HFFc6 (cell line): Measurements from ENCODE around the gene PPP2R5E. TPM values are rescaled to one million over a fixed set of nuclear protein-coding genes. Genes with fewer than 3 reads are reported as not detected.
A peak's percentile ranks its signal among the peaks of the same experiment; 100 is the strongest.

Experiments used
- DNase-seq: peaks from one replicate; pipeline ENCODE4 v3.0.0-alpha.2; 2018
- H3K27ac Mint-ChIP-seq: 2 replicates; pipeline ENCODE4 v1.8.0; 2020; ENCODE audit warnings: mild to moderate bottlenecking, mixed read lengths
- H3K27me3 Mint-ChIP-seq: 2 replicates; pipeline ENCODE4 v1.8.0; 2021; ENCODE audit warnings: mild to moderate bottlenecking, moderate library complexity, mixed read lengths; ENCODE audit not compliant: insufficient read depth
- H3K36me3 Mint-ChIP-seq: 2 replicates; pipeline ENCODE4 v1.8.0; 2021; ENCODE audit warnings: low read depth, mixed read lengths
- H3K4me1 Mint-ChIP-seq: 2 replicates; pipeline ENCODE4 v1.8.0; 2020; ENCODE audit warnings: low read depth, mixed read lengths
- H3K4me3 Mint-ChIP-seq: 2 replicates; pipeline ENCODE4 v1.8.0; 2020; ENCODE audit warnings: mild to moderate bottlenecking, moderate library complexity, mixed read lengths
- H3K9me3 Mint-ChIP-seq: 2 replicates; pipeline ENCODE4 v1.8.0; 2020; ENCODE audit warnings: mild to moderate bottlenecking, mixed read lengths
- total RNA-seq, 6 experiments: library from RNA; stranded (reverse); fragmentation: NEBNext Ultra II Directional; extraction: Animal tissue kit (Norgen Biotek cat#: 25700); gene quantifications; 2 replicates in 1 of 6; 3 replicates in 5 of 6; pipeline ENCODE4 v1.2.3, GENCODE V29; 2021
- TF ChIP-seq, protein P1 (sequence below): fragments of 200-600 bp; sonication (generic); IDR thresholded peaks from 2 replicates; pipeline ENCODE4 v1.5.0; 2021; ENCODE audit warnings: antibody characterized with exemption, mild to moderate bottlenecking

PPP2R5E gene
- total RNA-seq, 6 experiments from 2014 or later: 50.1 to 56.8 (median 54.3) TPM

DNA sequence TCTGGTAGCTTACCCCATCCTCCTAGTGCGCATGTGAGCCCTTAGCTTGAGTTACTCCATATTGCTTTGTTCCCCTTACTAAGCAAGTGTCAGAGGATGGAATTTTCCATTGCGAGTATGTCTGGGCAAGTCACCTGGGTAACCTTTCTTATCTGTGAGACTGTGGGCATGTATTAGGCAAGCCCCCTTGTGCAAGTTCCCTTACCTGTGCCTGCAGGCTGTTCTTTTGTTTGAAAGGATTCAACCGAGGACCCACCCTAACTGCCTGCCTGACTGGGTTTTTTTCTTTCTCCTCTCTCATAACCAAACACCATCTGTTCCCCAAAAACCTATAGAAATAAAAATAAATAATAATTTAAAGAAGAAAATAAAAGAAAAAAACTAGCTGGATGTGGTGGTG is 22.3 kb upstream of the PPP2R5E start:
- Mint-ChIP-seq H3K4me1 (peaks cover 24% of the 10 kb centered on the region), H3K9me3 (no peaks in the 10 kb centered on the region), H3K27me3 (peaks cover 29% of the 10 kb centered on the region), H3K4me3 (no peak overlapping the region), H3K27ac (no peak overlapping the region), H3K36me3 (no peaks in the 10 kb centered on the region)
- TF ChIP-seq, protein P1, sequence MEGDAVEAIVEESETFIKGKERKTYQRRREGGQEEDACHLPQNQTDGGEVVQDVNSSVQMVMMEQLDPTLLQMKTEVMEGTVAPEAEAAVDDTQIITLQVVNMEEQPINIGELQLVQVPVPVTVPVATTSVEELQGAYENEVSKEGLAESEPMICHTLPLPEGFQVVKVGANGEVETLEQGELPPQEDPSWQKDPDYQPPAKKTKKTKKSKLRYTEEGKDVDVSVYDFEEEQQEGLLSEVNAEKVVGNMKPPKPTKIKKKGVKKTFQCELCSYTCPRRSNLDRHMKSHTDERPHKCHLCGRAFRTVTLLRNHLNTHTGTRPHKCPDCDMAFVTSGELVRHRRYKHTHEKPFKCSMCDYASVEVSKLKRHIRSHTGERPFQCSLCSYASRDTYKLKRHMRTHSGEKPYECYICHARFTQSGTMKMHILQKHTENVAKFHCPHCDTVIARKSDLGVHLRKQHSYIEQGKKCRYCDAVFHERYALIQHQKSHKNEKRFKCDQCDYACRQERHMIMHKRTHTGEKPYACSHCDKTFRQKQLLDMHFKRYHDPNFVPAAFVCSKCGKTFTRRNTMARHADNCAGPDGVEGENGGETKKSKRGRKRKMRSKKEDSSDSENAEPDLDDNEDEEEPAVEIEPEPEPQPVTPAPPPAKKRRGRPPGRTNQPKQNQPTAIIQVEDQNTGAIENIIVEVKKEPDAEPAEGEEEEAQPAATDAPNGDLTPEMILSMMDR: no peak
- DNase-seq: no peak

DNA sequence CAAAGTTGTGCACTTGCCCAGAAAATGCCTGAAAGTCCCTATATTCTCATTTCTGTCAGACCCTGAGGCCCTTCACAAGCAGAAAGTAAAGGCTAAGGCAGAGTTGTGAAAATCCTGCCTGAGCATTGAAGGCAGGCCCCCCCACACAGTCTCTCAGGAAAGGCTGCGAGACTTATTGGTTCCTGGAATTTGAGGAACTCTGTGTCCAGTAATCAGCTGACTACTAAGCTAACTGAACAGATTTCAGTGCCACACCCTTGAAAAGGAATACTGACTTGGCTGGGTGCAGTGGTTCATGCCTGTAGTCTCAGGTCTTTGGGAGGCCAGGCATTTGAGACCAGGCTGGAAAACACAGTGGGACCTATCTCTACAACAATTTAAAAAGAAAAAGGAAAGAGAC is 21.1 kb upstream of the PPP2R5E start:
- TF ChIP-seq, protein P1: no peak
- H3K27me3 Mint-ChIP-seq: peaks cover 23% of the 10 kb centered on the region
- H3K4me1 Mint-ChIP-seq: peaks cover 24% of the 10 kb centered on the region
- H3K9me3 Mint-ChIP-seq: no peaks in the 10 kb centered on the region
- H3K27ac Mint-ChIP-seq: peak overlapping the region; percentile 82
- H3K4me3 Mint-ChIP-seq: no peak overlapping the region
- peak; percentile 41 for DNase-seq
- H3K36me3 Mint-ChIP-seq: no peaks in the 10 kb centered on the region

DNA sequence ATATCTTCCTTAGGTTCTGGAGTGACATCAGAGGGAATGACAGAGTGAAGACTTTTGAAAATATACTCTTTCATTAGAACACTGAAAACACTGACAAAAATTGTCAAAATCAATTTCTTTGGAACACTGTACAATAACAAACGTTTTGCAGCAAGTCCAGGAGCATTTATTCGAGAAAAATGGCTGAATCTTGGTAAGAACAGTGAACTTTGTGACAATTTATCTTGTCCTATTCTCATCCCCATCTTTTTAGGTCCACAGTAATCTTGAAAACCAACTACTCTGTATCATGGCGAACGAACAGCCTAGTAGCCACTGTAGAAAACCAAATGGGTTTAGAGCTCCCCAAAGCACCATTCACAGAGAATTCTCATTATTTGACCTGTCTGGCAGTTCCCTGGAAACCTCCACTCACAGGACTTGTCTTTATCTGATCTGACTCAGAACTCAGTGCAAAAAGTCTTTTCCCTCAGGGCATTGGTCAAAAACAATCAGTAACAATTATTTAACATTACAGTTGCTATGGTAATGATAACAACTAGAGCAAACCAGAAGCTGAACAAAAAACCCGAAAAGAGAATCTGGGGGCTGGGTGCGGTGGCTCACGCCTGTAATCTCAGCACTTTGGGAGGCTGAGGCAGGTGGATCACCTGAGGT is 20.3 kb upstream of the PPP2R5E start:
- H3K4me3 Mint-ChIP-seq: no peak overlapping the region; the same call in 1 of the 2 replicates
- peaks cover 25% of the 10 kb centered on the region for H3K27me3 Mint-ChIP-seq
- DNase-seq: peak; percentile 93
- TF ChIP-seq, protein P1: no peak
- no peaks in the 10 kb centered on the region for H3K9me3 Mint-ChIP-seq
- H3K4me1 Mint-ChIP-seq: peaks cover 24% of the 10 kb centered on the region
- no peaks in the 10 kb centered on the region for H3K36me3 Mint-ChIP-seq
- H3K27ac Mint-ChIP-seq: peak overlapping the region; percentile 82

DNA sequence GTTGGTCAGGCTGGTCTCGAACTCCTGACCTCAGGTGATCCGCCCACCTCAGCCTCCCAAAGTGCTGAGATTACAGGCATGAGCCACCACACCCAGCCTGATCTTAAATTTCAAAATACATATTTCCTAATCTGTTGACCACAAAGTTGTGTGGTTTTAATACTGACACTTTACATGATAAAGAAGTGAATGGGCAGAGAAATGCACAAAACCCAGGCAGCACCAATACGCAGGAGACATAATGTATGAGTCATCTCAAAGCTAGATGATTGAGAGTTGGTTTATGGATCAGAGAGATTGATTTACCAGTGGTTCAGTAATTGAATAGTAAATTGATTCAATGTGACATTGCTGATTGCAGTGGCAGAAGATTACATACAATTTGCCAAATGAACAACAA is 19.2 kb upstream of the PPP2R5E start:
- H3K27ac Mint-ChIP-seq: no peak overlapping the region
- H3K36me3 Mint-ChIP-seq: no peaks in the 10 kb centered on the region
- H3K4me1 Mint-ChIP-seq: peaks cover 24% of the 10 kb centered on the region
- TF ChIP-seq, protein P1: no peak
- H3K27me3 Mint-ChIP-seq: peaks cover 24% of the 10 kb centered on the region
- no peak overlapping the region for H3K4me3 Mint-ChIP-seq
- no peaks in the 10 kb centered on the region for H3K9me3 Mint-ChIP-seq
- DNase-seq: no peak

DNA sequence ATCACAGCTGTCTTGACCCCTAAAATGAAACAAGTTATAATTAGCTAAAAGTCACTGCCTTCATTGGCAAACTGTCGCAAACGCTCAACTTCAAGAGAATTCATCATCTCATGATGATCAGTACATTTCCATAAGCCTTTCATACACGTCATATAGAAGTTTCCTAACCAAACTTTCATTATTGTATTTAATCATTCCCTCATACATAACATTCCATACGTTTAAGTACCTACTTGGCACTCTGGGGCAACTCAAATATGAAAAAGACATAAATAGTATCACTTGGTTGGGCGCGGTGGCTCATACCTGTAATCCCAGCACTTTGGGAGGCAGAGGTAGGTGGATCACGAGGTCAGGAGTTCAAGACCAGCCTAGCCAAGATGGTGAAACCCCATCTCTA is 12.4 kb upstream of the PPP2R5E start:
- Mint-ChIP-seq H3K4me3 (no peak overlapping the region), H3K36me3 (no peaks in the 10 kb centered on the region), H3K4me1 (peaks cover 10% of the 10 kb centered on the region), H3K27me3 (peaks cover 6% of the 10 kb centered on the region), H3K9me3 (no peaks in the 10 kb centered on the region), H3K27ac (no peak overlapping the region)
- DNase-seq: no peak
- TF ChIP-seq, protein P1: no peak
